Transverse colon (tissue), 3 donors: ENCODE results near the gene KASH5.

Experiments used
- CTCF ChIP-seq, 5 experiments: fragments of 200-600 bp in 3 of 5; fragments of 450-650 bp in 2 of 5; sonication (generic) in 3 of 5; IDR thresholded peaks; 1 replicate in 2 of 5; 2 replicates in 3 of 5; pipeline ENCODE4 v1.5.1; 2016 to 2017; ENCODE audit warnings: antibody characterized with exemption in 5 of 5, inconsistent platforms in 3 of 5, mild to moderate bottlenecking in 2 of 5, moderate library complexity in 1 of 5
- EP300 ChIP-seq: sonication (generic); formaldehyde crosslinking; IDR thresholded peaks from one replicate; pipeline ENCODE4 v1.6.1; 2017; ENCODE audit warnings: antibody characterized with exemption, low read depth
- POLR2A ChIP-seq: fragments of 450-650 bp; IDR thresholded peaks from one replicate; pipeline ENCODE4 v1.6.1; 2016; ENCODE audit warnings: antibody characterized with exemption, mild to moderate bottlenecking, moderate library complexity

- TF ChIP-seq POLR2A (no peak), CTCF (IDR thresholded peaks at IDR 0.05) (no peak), EP300 (no peak)
Observed at GRCh38 chr19:49427855-49428546, 40.0 kb downstream of the KASH5 start.
